Heart left ventricle (tissue), 16 donors: ENCODE measurements around the gene PEAK1. TPM values are rescaled to one million over a fixed set of nuclear protein-coding genes. Genes with fewer than 3 reads are reported as not detected.

Experiments
- ATAC-seq, 4 donors: fragments of 200-7000 bp; cut with Tn5 transposase; one replicate each; pipeline ENCODE4 v1.9.1; 2020 to 2022; ENCODE audit warnings: moderate library complexity in 4 of 4, mild to moderate bottlenecking in 3 of 4, moderate number of reproducible peaks in 1 of 4
- DNase-seq, 5 donors: peaks; one replicate each; pipeline ENCODE4 v3.0.0-alpha.2; 2020
- H3K27ac ChIP-seq, 12 donors: fragments of 200-600 bp; sonication (generic) in 4 of 12; one replicate each; pipeline versions ENCODE4 v1.5.0 to v1.8.0; 2016 to 2022; ENCODE audit warnings: mild to moderate bottlenecking in 2 of 12
- H3K27me3 ChIP-seq, 9 donors: fragments of 200-600 bp; sonication (generic) in 2 of 9; one replicate each; pipeline versions ENCODE4 v1.5.1 to v1.8.0; 2016 to 2022; ENCODE audit warnings: mild to moderate bottlenecking in 3 of 9
- H3K36me3 ChIP-seq, 9 donors: fragments of 200-600 bp; sonication (generic) in 2 of 9; one replicate each; pipeline versions ENCODE4 v1.5.0 to v1.8.0; 2018 to 2022; ENCODE audit warnings: mild to moderate bottlenecking in 2 of 9
- H3K4me1 ChIP-seq, 12 donors: fragments of 200-600 bp; sonication (generic) in 4 of 12; one replicate each; pipeline versions ENCODE4 v1.5.0 to v1.8.0; 2016 to 2022; ENCODE audit warnings: mild to moderate bottlenecking in 3 of 12
- H3K4me3 ChIP-seq, 12 donors: fragments of 200-600 bp; sonication (generic) in 4 of 12; one replicate each; pipeline versions ENCODE4 v1.5.0 to v1.8.0; 2017 to 2022; ENCODE audit warnings: mild to moderate bottlenecking in 9 of 12, moderate library complexity in 4 of 12
- H3K9me3 ChIP-seq, 12 donors: fragments of 200-600 bp; sonication (generic) in 4 of 12; one replicate each; pipeline versions ENCODE4 v1.5.0 to v1.8.0; 2016 to 2022; ENCODE audit warnings: mild to moderate bottlenecking in 1 of 12
- CTCF ChIP-seq, 12 donors: fragments of 200-600 bp; sonication (generic) in 4 of 12; IDR thresholded peaks; one replicate each; pipeline versions ENCODE4 v1.5.0 to v1.8.0; 2018 to 2022; ENCODE audit warnings: antibody characterized with exemption in 12 of 12, mild to moderate bottlenecking in 5 of 12
- POLR2A ChIP-seq, 2 donors: fragments of 450-650 bp; IDR thresholded peaks; one replicate each; pipeline ENCODE4 v1.6.1; 2017; ENCODE audit warnings: antibody characterized with exemption in 2 of 2, mild to moderate bottlenecking in 2 of 2, moderate library complexity in 2 of 2
- WGBS, 4 donors: extraction: QIAGEN DNeasy Blood & Tissue Kit in 2 of 4; methylation state at CpG; one replicate each; pipeline versions ENCODE4 v1.1.5 to v1.1.7; 2013 to 2018; 5-methylcytosine and 5-hydroxymethylcytosine counted together
- intact Hi-C, 10 donors: fragments of 100-400 bp; cut with DNase I; formaldehyde crosslinking; loops; one replicate each; pipeline versions ENCODE4 v1.11.1 to v1.14.2; 2022
- polyA plus RNA-seq, 2 donors: library from polyadenylated mRNA; stranded (reverse); fragments of 200-250 nt; gene quantifications; one replicate each; pipeline ENCODE4 v1.2.3, GENCODE V29; 2013
- total RNA-seq, 9 donors: library from RNA; depleted of rRNA in 2 of 9; stranded (reverse); fragments of >200 nt in 2 of 9; fragmentation: NEBNext Ultra II Directional in 3 of 9; extraction: Animal tissue kit (Norgen Biotek cat#: 25700) in 3 of 9; gene quantifications; one replicate each; pipeline versions ENCODE4 v1.1.0 to v1.2.4, GENCODE V29; 2016 to 2023
- donor health status: ischemic (EF 13 %, LVEDD 7.1; RV severe dilation, severe dysfunction).
- donor health status: healthy with polysubstance abuse.
- donor health status: DM: no; HTN: yes; CAD: no.
- donor health status: DM: no; HTN: no; CAD: no.
- donor health status: ischemic (EF 25% LVEDD 6.9; RV normal size, moderate dysfunction).
- donor health status: ischemic (EF 25% LVEDD 5.7; RV mildly dilated, moderate dysfunction).
- donor health status: healthy.
- donor health status: DM: yes; HTN: yes; CAD: no.
- donor health status: ischemic (EF 35%, LVEDD 5.7; RV mildly dilated, moderate dysfunction).
- donor health status: nonischemic (EF 11% LVEDD 7.7; RV severe dilation, severe dysfunction).
- donor health status: DM: yes; HTN: yes; CAD: no.
- donor health status: PGD.
- donor health status: ischemic (EF 29% LVEDD 5.4; RV normal size, mild dysfunction).
- donor health status: nonischemic (EF 23%, LVEDD 6.1; RV moderate dilation, normal function).

The PEAK1 gene
- total and polyA plus RNA-seq, 11 donors, result 12.8 to 139 (median 86.3) TPM

- no peaks in the 10 kb centered on the region for H3K27me3 ChIP-seq
- TF ChIP-seq POLR2A (IDR thresholded peaks at IDR 0.05) (no peak), CTCF (IDR thresholded peaks at IDR 0.05) (no peak)
- no peaks in the 10 kb centered on the region for H3K36me3 ChIP-seq
- no peaks in the 10 kb centered on the region for H3K9me3 ChIP-seq
- peak overlapping the region in 5 of 12 donors; percentile 16 to 57 (median 27) for H3K27ac ChIP-seq
- peak in 2 of 4 donors; percentile 15 to 34 for ATAC-seq
- intact Hi-C loops, result loop anchor here in 1 of 10 donors (5.0 kb wide), 1 partner anchor 150 kb away; no protein-coding TSS in a partner anchor
- WGBS, 4 donors, result 14 to 16% (median 15%) methylated on average over 4 of the region's 4 CpGs
- H3K4me3 ChIP-seq, result no peak overlapping the region
- DNase-seq, result no peak
- H3K4me1 ChIP-seq, result peaks cover 0 to 53% (median 29%) of the 10 kb centered on the region in 12 donors
Measured at GRCh38 chr15:77347197-77347596, 72.7 kb downstream of the PEAK1 start.

- no peak for TF ChIP-seq POLR2A (IDR thresholded peaks at IDR 0.05)
- no peak for TF ChIP-seq CTCF (IDR thresholded peaks at IDR 0.05)
- 68 to 77% (median 69%) methylated on average over 4 of the region's 4 CpGs for WGBS, 4 donors
- H3K4me1 ChIP-seq, result peaks cover 0 to 51% (median 29%) of the 10 kb centered on the region in 12 donors
- H3K36me3 ChIP-seq, result no peaks in the 10 kb centered on the region
- ATAC-seq (peak in 1 of 4 donors; percentile 30), DNase-seq (no peak)
- intact Hi-C loops, result loop anchor here in 1 of 10 donors (5.0 kb wide), 1 partner anchor 151 kb away; no protein-coding TSS in a partner anchor
- H3K4me3 ChIP-seq, result no peak overlapping the region
- no peaks in the 10 kb centered on the region for H3K27me3 ChIP-seq
- H3K27ac ChIP-seq, result peak overlapping the region in 6 of 12 donors; percentile 16 to 57 (median 32)
- peaks cover 0 to 3% (median 0%) of the 10 kb centered on the region in 12 donors for H3K9me3 ChIP-seq
Measured at GRCh38 chr15:77346245-77347036, 73.5 kb downstream of the PEAK1 start.

- 30 to 35% (median 31%) methylated on average over 3 of the region's 3 CpGs for WGBS, 4 donors
- no peaks in the 10 kb centered on the region for H3K36me3 ChIP-seq
Measured at GRCh38 chr15:77342807-77343206, 77.1 kb downstream of the PEAK1 start.

More at GRCh38 chr15:77342807-77343206, 77.1 kb downstream of the PEAK1 start:
- Histone ChIP-seq H3K27ac (peak overlapping the region in 1 of 12 donors; percentile 11), H3K9me3 (peaks cover 0 to 11% (median 0%) of the 10 kb centered on the region in 12 donors), H3K4me1 (peaks cover 0 to 34% (median 23%) of the 10 kb centered on the region in 12 donors), H3K27me3 (no peaks in the 10 kb centered on the region), H3K4me3 (no peak overlapping the region)
- TF ChIP-seq CTCF (IDR thresholded peaks at IDR 0.05) (no peak), POLR2A (IDR thresholded peaks at IDR 0.05) (no peak)
- intact Hi-C loops, result no loop called here
- DNase-seq, result no peak
- ATAC-seq, result peak in 1 of 4 donors; percentile 22
